GM12892 (cell line): ENCODE measurements around the gene ZNF14.

ENCODE experiments used
- POLR2A ChIP-seq: IDR thresholded peaks from 2 replicates; pipeline ENCODE4 v1.6.1; 2011; ENCODE audit warnings: low read depth, low read length, control low read depth
- TAF1 ChIP-seq: IDR thresholded peaks from 2 replicates; pipeline ENCODE4 v1.6.1; 2011; ENCODE audit warnings: low read depth, mild to moderate bottlenecking, control low read depth, low read length, borderline replicate concordance

- TF ChIP-seq TAF1, result peak; percentile 85
- peak; percentile 80 for TF ChIP-seq POLR2A
Measured at GRCh38 chr19:19668230-19669012, 64.5 kb downstream of the ZNF14 start, which contains the start of gene ZNF101.
